DND-41 (cell line): ENCODE data around the gene INSC.

Source experiments
- EZH2 ChIP-seq: IDR thresholded peaks from 3 replicates; pipeline ENCODE4 v1.6.1; 2012; ENCODE audit warnings: borderline replicate concordance, low read depth, mild to moderate bottlenecking, moderate library complexity, low read length, inconsistent platforms; ENCODE audit not compliant: severe bottlenecking
- TF ChIP-seq, protein P1 (sequence below): IDR thresholded peaks from 2 replicates; pipeline ENCODE4 v1.5.1; 2012; ENCODE audit warnings: borderline replicate concordance, low read length, moderate library complexity, mild to moderate bottlenecking; ENCODE audit not compliant: poor library complexity, severe bottlenecking; ENCODE audit errors: extremely low read depth

DNA sequence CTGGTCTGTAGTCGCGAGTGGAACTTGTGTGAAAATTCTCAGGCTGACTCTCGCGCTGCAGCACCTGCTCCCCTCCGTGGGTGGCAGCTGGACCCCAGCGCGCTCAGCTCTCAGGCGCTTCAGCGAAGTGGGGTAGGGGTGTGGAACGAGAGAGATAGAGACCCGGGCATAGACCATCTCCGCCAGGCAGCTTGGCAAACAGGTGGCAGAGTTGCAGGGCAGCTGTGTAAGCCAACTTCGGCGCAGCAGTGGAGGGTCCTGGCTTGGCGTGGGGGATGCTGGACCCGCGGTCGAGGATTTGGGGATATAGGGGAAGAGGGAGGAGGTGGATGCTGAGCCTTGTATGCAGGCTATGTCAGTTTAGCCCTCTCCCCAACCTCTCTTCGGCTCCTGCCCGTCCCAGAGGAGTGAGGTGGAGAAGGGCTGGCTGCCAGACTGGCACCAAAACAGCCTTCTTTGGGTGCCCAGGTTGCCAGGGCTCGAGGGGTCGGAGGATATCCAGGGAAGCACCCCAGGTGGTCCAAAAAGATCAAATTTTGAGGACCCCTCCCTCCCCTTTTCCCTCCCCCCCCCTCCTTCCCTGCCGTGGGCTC lies 42.1 kb upstream of the INSC start:
- TF ChIP-seq, protein P1, sequence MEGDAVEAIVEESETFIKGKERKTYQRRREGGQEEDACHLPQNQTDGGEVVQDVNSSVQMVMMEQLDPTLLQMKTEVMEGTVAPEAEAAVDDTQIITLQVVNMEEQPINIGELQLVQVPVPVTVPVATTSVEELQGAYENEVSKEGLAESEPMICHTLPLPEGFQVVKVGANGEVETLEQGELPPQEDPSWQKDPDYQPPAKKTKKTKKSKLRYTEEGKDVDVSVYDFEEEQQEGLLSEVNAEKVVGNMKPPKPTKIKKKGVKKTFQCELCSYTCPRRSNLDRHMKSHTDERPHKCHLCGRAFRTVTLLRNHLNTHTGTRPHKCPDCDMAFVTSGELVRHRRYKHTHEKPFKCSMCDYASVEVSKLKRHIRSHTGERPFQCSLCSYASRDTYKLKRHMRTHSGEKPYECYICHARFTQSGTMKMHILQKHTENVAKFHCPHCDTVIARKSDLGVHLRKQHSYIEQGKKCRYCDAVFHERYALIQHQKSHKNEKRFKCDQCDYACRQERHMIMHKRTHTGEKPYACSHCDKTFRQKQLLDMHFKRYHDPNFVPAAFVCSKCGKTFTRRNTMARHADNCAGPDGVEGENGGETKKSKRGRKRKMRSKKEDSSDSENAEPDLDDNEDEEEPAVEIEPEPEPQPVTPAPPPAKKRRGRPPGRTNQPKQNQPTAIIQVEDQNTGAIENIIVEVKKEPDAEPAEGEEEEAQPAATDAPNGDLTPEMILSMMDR, result no peak
- no peak for TF ChIP-seq EZH2
